GM23338 (cell line): ENCODE results near the gene MAP2K5. TPM values are rescaled to one million over a fixed set of nuclear protein-coding genes. Genes with fewer than 3 reads are reported as not detected.

ENCODE experiments used
- ATAC-seq: fragments of 200-7000 bp; cut with Tn5 transposase; 3 replicates; pipeline ENCODE4 v1.9.1; 2020
- DNase-seq: peaks from one replicate; pipeline ENCODE4 v3.0.0-alpha.2; 2015; ENCODE audit warnings: low spot score
- H2AFZ ChIP-seq: fragments of 200-600 bp; sonication (generic); 2 replicates; pipeline ENCODE4 v1.8.0; 2016; ENCODE audit warnings: antibody characterized with exemption, mild to moderate bottlenecking, moderate library complexity
- H3F3A ChIP-seq: fragments of 200-600 bp; sonication (generic); replicated peaks from 2 replicates; pipeline ENCODE4 v1.8.0; 2017; ENCODE audit warnings: antibody characterized with exemption, mixed run types, low read depth
- H3K27ac ChIP-seq: fragments of 200-600 bp; sonication (generic); 2 replicates; pipeline ENCODE4 v1.6.1; 2016; ENCODE audit warnings: low read depth
- H3K27me3 ChIP-seq: fragments of 200-600 bp; sonication (generic); 2 replicates; pipeline ENCODE4 v1.8.0; 2016; ENCODE audit warnings: mild to moderate bottlenecking, mixed run types, moderate library complexity; ENCODE audit not compliant: insufficient read depth
- H3K36me3 ChIP-seq: fragments of 200-600 bp; sonication (generic); 2 replicates; pipeline ENCODE4 v1.8.0; 2016; ENCODE audit warnings: mild to moderate bottlenecking; ENCODE audit not compliant: insufficient read depth
- H3K4me1 ChIP-seq: fragments of 200-600 bp; sonication (generic); 2 replicates; pipeline ENCODE4 v1.8.0; 2016; ENCODE audit warnings: mild to moderate bottlenecking, moderate library complexity; ENCODE audit not compliant: insufficient read depth
- H3K4me2 ChIP-seq: fragments of 200-600 bp; sonication (generic); 2 replicates; pipeline ENCODE4 v1.7.1; 2017; ENCODE audit warnings: mixed run types
- H3K4me3 ChIP-seq: fragments of 200-600 bp; sonication (generic); 2 replicates; pipeline ENCODE4 v1.6.1; 2016; ENCODE audit warnings: mixed run types
- H3K79me2 ChIP-seq: fragments of 200-600 bp; sonication (generic); replicated peaks from 2 replicates; pipeline ENCODE4 v1.8.0; 2017; ENCODE audit warnings: mild to moderate bottlenecking; ENCODE audit not compliant: insufficient read depth
- H3K9me2 ChIP-seq: fragments of 200-600 bp; sonication (generic); 2 replicates; pipeline ENCODE4 v1.8.0; 2017; ENCODE audit not compliant: insufficient read depth
- H4K20me1 ChIP-seq: fragments of 200-600 bp; sonication (generic); replicated peaks from 2 replicates; pipeline ENCODE4 v1.8.0; 2017; ENCODE audit warnings: mild to moderate bottlenecking; ENCODE audit not compliant: insufficient read depth
- H3K27ac Mint-ChIP-seq: 2 replicates; pipeline ENCODE4 v1.8.0; 2020; ENCODE audit warnings: inconsistent platforms, mild to moderate bottlenecking, moderate library complexity, mixed read lengths
- H3K27me3 Mint-ChIP-seq: 3 replicates; pipeline ENCODE4 v1.8.0; 2022; ENCODE audit warnings: low read depth, mild to moderate bottlenecking, moderate library complexity, mixed read lengths, inconsistent platforms; ENCODE audit not compliant: insufficient read depth, poor library complexity
- H3K36me3 Mint-ChIP-seq: 3 replicates; pipeline ENCODE4 v1.8.0; 2021; ENCODE audit warnings: low read depth, mild to moderate bottlenecking, inconsistent platforms, moderate library complexity, mixed read lengths
- H3K4me1 Mint-ChIP-seq: 3 replicates; pipeline ENCODE4 v1.8.0; 2020; ENCODE audit warnings: mild to moderate bottlenecking, inconsistent platforms, mixed read lengths
- H3K4me3 Mint-ChIP-seq: 3 replicates; pipeline ENCODE4 v1.8.0; 2021; ENCODE audit warnings: moderate library complexity, mild to moderate bottlenecking, inconsistent platforms, mixed read lengths
- H3K9me3 Mint-ChIP-seq: 3 replicates; pipeline ENCODE4 v1.8.0; 2020; ENCODE audit warnings: moderate library complexity, mild to moderate bottlenecking, inconsistent platforms, mixed read lengths
- CREB1 ChIP-seq: fragments of 250-450 bp; sonication (Bioruptor Pico); IDR thresholded peaks from 2 replicates; pipeline ENCODE4 v1.5.0; 2020; ENCODE audit warnings: low read depth, mild to moderate bottlenecking, moderate library complexity
- EZH2 ChIP-seq: fragments of 200-600 bp; sonication (generic); IDR thresholded peaks from one replicate; pipeline ENCODE4 v1.8.0; 2017; ENCODE audit warnings: antibody characterized with exemption, mild to moderate bottlenecking, low read depth; ENCODE audit not compliant: unreplicated experiment
- EZH2phosphoT487 ChIP-seq: fragments of 200-600 bp; sonication (generic); IDR thresholded peaks from one replicate; pipeline ENCODE4 v1.8.1; 2018; ENCODE audit warnings: antibody characterized with exemption; ENCODE audit not compliant: unreplicated experiment
- NANOG ChIP-seq: IDR thresholded peaks from 2 replicates; pipeline ENCODE4 v1.6.1; 2016; ENCODE audit warnings: antibody characterized with exemption, borderline replicate concordance
- STAT1 ChIP-seq: IDR thresholded peaks from one replicate; pipeline ENCODE4 v1.6.1; 2016; ENCODE audit warnings: antibody characterized with exemption; ENCODE audit not compliant: unreplicated experiment
- ZNF114 ChIP-seq: fragments of 250-450 bp; sonication (Bioruptor Pico); IDR thresholded peaks from 2 replicates; pipeline ENCODE4 v1.5.0; 2020; ENCODE audit warnings: mild to moderate bottlenecking, moderate library complexity
- ZNF331 ChIP-seq: fragments of 250-450 bp; sonication (Bioruptor Pico); IDR thresholded peaks from 2 replicates; pipeline ENCODE4 v1.5.0; 2020; ENCODE audit warnings: low read depth, mild to moderate bottlenecking, moderate library complexity
- polyA plus RNA-seq: library from polyadenylated mRNA; unstranded; fragments of >200 nt; fragmentation: Nextera tagmentation; extraction: Ambion mirVana; gene quantifications from 2 replicates; pipeline ENCODE4 v1.2.1, GENCODE V29; 2016
- total RNA-seq: library from RNA; depleted of rRNA; stranded (reverse); fragments of >200 nt; shearing (Covaris generic); gene quantifications from 2 replicates; pipeline ENCODE4 v1.2.3, GENCODE V29; 2014
- TF ChIP-seq, protein P1 (sequence below): IDR thresholded peaks from 2 replicates; pipeline ENCODE4 v1.6.1; 2016; ENCODE audit warnings: antibody characterized with exemption
- TF ChIP-seq, protein P2 (sequence below), 2 experiments: fragments of 200-600 bp in 1 of 2; sonication (generic) in 1 of 2; conservative IDR thresholded peaks; 2 replicates each; pipeline versions ENCODE4 v1.5.1 to v1.6.1; 2016 to 2017; ENCODE audit warnings: antibody characterized with exemption in 2 of 2, low read depth in 2 of 2, mild to moderate bottlenecking in 2 of 2, moderate library complexity in 1 of 2
- TF ChIP-seq, protein P3 (sequence below): IDR thresholded peaks from one replicate; pipeline ENCODE4 v1.6.1; 2018; ENCODE audit warnings: antibody characterized with exemption; ENCODE audit not compliant: unreplicated experiment
- TF ChIP-seq, protein P4 (sequence below): fragments of 250-450 bp; sonication (Bioruptor Pico); IDR thresholded peaks from 2 replicates; pipeline ENCODE4 v1.5.0; 2020; ENCODE audit warnings: mild to moderate bottlenecking, moderate library complexity

The MAP2K5 gene
- total and polyA plus RNA-seq, 2 experiments from 2014 or later = 6.5 to 13.6 TPM

DNA sequence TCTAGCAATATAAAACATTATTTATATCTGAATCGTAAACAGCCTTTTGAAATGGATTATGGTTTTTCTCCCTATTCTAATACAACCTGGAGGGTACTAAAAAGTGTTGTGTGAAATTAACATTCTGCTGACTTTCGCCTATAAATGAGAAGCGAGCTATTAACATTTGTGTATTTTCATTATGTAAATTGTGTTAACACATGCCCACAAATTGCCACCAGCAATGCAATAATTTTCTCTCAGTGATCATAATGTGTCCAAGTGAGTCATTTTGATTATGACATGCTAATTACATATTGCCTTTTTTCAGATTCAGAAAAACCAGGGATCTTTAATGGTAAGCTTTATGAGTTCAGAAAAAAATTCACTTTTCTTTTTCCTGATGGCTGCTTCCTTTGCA is 205.4 kb downstream of the MAP2K5 start (continued):
- TF ChIP-seq, protein P1, sequence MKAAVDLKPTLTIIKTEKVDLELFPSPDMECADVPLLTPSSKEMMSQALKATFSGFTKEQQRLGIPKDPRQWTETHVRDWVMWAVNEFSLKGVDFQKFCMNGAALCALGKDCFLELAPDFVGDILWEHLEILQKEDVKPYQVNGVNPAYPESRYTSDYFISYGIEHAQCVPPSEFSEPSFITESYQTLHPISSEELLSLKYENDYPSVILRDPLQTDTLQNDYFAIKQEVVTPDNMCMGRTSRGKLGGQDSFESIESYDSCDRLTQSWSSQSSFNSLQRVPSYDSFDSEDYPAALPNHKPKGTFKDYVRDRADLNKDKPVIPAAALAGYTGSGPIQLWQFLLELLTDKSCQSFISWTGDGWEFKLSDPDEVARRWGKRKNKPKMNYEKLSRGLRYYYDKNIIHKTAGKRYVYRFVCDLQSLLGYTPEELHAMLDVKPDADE = no peak
- TF ChIP-seq EZH2 (no peak), EZH2phosphoT487 (no peak)

DNA sequence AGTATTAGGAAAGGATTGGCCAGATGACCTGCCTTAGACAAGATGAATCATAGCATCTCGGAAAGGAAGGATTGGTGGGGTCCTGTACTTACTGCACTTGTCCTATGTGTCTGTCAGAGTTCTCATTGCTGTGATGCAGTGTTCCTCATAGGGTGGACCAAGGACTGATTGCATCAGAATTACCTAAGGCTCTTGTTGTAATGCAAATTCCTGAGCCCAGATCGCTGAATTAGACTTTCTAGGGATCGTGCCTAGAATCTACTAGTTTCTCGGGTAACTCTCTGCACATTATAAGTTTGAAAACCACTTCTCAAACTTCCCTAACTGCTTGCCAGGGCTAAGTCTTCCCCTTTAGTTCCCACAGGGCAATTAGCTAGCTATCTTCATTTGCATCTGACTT is 207.9 kb downstream of the MAP2K5 start:
- Histone ChIP-seq H3K27me3 (no peaks in the 10 kb centered on the region), H4K20me1 (no peaks in the 10 kb centered on the region), H3K79me2 (no peaks in the 10 kb centered on the region), H3K4me1 (peaks cover 36% of the 10 kb centered on the region), H3K27ac (peak overlapping the region; percentile 23; the same call in 1 of the 2 replicates), H3K4me2 (peak overlapping the region; percentile 6; the same call in 1 of the 2 replicates), H3K9me2 (no peaks in the 10 kb centered on the region; the same call in 1 of the 2 replicates), H3K36me3 (no peaks in the 10 kb centered on the region), H3K4me3 (no peak overlapping the region), H3F3A (no peaks in the 10 kb centered on the region), H2AFZ (no peak overlapping the region)
- Mint-ChIP-seq H3K9me3 (no peaks in the 10 kb centered on the region), H3K27me3 (peaks cover 8% of the 10 kb centered on the region), H3K4me1 (peaks cover 45% of the 10 kb centered on the region), H3K4me3 (no peak overlapping the region), H3K36me3 (no peaks in the 10 kb centered on the region), H3K27ac (peak overlapping the region; percentile 82; the same call in 1 of the 2 replicates)
- TF ChIP-seq, protein P2, sequence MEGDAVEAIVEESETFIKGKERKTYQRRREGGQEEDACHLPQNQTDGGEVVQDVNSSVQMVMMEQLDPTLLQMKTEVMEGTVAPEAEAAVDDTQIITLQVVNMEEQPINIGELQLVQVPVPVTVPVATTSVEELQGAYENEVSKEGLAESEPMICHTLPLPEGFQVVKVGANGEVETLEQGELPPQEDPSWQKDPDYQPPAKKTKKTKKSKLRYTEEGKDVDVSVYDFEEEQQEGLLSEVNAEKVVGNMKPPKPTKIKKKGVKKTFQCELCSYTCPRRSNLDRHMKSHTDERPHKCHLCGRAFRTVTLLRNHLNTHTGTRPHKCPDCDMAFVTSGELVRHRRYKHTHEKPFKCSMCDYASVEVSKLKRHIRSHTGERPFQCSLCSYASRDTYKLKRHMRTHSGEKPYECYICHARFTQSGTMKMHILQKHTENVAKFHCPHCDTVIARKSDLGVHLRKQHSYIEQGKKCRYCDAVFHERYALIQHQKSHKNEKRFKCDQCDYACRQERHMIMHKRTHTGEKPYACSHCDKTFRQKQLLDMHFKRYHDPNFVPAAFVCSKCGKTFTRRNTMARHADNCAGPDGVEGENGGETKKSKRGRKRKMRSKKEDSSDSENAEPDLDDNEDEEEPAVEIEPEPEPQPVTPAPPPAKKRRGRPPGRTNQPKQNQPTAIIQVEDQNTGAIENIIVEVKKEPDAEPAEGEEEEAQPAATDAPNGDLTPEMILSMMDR (conservative IDR thresholded peaks at IDR 0.05; ENCODE audit: low read depth in 2 of 2) = no peak
- TF ChIP-seq NANOG (no peak), EZH2phosphoT487 (no peak), ZNF331 (CRISPR knock-in tag) (no peak), EZH2 (no peak), ZNF114 (CRISPR knock-in tag) (no peak), CREB1 (no peak), STAT1 (no peak)
- TF ChIP-seq, protein P1 = no peak
- TF ChIP-seq, protein P3, sequence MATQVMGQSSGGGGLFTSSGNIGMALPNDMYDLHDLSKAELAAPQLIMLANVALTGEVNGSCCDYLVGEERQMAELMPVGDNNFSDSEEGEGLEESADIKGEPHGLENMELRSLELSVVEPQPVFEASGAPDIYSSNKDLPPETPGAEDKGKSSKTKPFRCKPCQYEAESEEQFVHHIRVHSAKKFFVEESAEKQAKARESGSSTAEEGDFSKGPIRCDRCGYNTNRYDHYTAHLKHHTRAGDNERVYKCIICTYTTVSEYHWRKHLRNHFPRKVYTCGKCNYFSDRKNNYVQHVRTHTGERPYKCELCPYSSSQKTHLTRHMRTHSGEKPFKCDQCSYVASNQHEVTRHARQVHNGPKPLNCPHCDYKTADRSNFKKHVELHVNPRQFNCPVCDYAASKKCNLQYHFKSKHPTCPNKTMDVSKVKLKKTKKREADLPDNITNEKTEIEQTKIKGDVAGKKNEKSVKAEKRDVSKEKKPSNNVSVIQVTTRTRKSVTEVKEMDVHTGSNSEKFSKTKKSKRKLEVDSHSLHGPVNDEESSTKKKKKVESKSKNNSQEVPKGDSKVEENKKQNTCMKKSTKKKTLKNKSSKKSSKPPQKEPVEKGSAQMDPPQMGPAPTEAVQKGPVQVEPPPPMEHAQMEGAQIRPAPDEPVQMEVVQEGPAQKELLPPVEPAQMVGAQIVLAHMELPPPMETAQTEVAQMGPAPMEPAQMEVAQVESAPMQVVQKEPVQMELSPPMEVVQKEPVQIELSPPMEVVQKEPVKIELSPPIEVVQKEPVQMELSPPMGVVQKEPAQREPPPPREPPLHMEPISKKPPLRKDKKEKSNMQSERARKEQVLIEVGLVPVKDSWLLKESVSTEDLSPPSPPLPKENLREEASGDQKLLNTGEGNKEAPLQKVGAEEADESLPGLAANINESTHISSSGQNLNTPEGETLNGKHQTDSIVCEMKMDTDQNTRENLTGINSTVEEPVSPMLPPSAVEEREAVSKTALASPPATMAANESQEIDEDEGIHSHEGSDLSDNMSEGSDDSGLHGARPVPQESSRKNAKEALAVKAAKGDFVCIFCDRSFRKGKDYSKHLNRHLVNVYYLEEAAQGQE = no peak
- TF ChIP-seq, protein P4, sequence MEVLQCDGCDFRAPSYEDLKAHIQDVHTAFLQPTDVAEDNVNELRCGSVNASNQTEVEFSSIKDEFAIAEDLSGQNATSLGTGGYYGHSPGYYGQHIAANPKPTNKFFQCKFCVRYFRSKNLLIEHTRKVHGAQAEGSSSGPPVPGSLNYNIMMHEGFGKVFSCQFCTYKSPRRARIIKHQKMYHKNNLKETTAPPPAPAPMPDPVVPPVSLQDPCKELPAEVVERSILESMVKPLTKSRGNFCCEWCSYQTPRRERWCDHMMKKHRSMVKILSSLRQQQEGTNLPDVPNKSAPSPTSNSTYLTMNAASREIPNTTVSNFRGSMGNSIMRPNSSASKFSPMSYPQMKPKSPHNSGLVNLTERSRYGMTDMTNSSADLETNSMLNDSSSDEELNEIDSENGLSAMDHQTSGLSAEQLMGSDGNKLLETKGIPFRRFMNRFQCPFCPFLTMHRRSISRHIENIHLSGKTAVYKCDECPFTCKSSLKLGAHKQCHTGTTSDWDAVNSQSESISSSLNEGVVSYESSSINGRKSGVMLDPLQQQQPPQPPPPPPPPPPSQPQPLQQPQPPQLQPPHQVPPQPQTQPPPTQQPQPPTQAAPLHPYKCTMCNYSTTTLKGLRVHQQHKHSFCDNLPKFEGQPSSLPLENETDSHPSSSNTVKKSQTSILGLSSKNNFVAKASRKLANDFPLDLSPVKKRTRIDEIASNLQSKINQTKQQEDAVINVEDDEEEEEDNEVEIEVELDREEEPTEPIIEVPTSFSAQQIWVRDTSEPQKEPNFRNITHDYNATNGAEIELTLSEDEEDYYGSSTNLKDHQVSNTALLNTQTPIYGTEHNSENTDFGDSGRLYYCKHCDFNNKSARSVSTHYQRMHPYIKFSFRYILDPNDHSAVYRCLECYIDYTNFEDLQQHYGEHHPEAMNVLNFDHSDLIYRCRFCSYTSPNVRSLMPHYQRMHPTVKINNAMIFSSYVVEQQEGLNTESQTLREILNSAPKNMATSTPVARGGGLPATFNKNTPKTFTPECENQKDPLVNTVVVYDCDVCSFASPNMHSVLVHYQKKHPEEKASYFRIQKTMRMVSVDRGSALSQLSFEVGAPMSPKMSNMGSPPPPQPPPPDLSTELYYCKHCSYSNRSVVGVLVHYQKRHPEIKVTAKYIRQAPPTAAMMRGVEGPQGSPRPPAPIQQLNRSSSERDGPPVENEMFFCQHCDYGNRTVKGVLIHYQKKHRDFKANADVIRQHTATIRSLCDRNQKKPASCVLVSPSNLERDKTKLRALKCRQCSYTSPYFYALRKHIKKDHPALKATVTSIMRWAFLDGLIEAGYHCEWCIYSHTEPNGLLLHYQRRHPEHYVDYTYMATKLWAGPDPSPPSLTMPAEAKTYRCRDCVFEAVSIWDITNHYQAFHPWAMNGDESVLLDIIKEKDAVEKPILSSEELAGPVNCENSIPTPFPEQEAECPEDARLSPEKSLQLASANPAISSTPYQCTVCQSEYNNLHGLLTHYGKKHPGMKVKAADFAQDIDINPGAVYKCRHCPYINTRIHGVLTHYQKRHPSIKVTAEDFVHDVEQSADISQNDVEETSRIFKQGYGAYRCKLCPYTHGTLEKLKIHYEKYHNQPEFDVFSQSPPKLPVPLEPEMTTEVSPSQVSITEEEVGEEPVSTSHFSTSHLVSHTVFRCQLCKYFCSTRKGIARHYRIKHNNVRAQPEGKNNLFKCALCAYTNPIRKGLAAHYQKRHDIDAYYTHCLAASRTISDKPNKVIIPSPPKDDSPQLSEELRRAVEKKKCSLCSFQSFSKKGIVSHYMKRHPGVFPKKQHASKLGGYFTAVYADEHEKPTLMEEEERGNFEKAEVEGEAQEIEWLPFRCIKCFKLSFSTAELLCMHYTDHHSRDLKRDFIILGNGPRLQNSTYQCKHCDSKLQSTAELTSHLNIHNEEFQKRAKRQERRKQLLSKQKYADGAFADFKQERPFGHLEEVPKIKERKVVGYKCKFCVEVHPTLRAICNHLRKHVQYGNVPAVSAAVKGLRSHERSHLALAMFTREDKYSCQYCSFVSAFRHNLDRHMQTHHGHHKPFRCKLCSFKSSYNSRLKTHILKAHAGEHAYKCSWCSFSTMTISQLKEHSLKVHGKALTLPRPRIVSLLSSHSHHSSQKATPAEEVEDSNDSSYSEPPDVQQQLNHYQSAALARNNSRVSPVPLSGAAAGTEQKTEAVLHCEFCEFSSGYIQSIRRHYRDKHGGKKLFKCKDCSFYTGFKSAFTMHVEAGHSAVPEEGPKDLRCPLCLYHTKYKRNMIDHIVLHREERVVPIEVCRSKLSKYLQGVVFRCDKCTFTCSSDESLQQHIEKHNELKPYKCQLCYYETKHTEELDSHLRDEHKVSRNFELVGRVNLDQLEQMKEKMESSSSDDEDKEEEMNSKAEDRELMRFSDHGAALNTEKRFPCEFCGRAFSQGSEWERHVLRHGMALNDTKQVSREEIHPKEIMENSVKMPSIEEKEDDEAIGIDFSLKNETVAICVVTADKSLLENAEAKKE (CRISPR knock-in tag) = no peak
- DNase-seq (peak; percentile 56), ATAC-seq (peak; percentile 72)
